Neural progenitor cell (in vitro differentiated cells): ENCODE data around the gene FOXC2.

Source experiments
- EZH2 ChIP-seq: fragments of 200-600 bp; sonication (generic); IDR thresholded peaks from 2 replicates; pipeline ENCODE4 v1.6.1; 2017; ENCODE audit warnings: antibody characterized with exemption, mild to moderate bottlenecking, moderate library complexity
- TF ChIP-seq, protein P1 (sequence below): fragments of 200-600 bp; sonication (generic); IDR thresholded peaks from 2 replicates; pipeline ENCODE4 v1.5.1; 2017; ENCODE audit warnings: antibody characterized with exemption, mild to moderate bottlenecking

GRCh38 chr16:86533076-86533475, 33.6 kb upstream of the FOXC2 start:
- TF ChIP-seq, protein P1, sequence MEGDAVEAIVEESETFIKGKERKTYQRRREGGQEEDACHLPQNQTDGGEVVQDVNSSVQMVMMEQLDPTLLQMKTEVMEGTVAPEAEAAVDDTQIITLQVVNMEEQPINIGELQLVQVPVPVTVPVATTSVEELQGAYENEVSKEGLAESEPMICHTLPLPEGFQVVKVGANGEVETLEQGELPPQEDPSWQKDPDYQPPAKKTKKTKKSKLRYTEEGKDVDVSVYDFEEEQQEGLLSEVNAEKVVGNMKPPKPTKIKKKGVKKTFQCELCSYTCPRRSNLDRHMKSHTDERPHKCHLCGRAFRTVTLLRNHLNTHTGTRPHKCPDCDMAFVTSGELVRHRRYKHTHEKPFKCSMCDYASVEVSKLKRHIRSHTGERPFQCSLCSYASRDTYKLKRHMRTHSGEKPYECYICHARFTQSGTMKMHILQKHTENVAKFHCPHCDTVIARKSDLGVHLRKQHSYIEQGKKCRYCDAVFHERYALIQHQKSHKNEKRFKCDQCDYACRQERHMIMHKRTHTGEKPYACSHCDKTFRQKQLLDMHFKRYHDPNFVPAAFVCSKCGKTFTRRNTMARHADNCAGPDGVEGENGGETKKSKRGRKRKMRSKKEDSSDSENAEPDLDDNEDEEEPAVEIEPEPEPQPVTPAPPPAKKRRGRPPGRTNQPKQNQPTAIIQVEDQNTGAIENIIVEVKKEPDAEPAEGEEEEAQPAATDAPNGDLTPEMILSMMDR, result no peak
- TF ChIP-seq EZH2, result no peak
